Fibroblast of gingiva (primary cell): ENCODE data around the gene HEATR3.
A peak's percentile ranks its signal among the peaks of the same experiment; 100 is the strongest.

Source experiments
- DNase-seq: peaks from one replicate; pipeline ENCODE4 v3.0.0-alpha.2; 2011; ENCODE audit warnings: low read depth

HEATR3 gene

GRCh38 chr16:50065624-50066481 is at the start of gene HEATR3:
Gene HEATR3 (plus strand): TSS chr16:50065970. CDS start chr16:50066132, 162 bp downstream.
- DNase-seq = peak; percentile 92

GRCh38 chr16:50017553-50017952 is 48.2 kb upstream of the HEATR3 start:
- no peak for DNase-seq

GRCh38 chr16:50021544-50021943 is 44.2 kb upstream of the HEATR3 start:
- DNase-seq = no peak

GRCh38 chr16:50023641-50024040 is 42.1 kb upstream of the HEATR3 start:
- no peak for DNase-seq

GRCh38 chr16:50024207-50024606 is 41.6 kb upstream of the HEATR3 start:
- DNase-seq = no peak

GRCh38 chr16:50024684-50025536 is 40.9 kb upstream of the HEATR3 start, which contains the start of gene CNEP1R1:
Gene CNEP1R1 (plus strand): TSS chr16:50025225. CDS start chr16:50025316, 91 bp downstream.
- DNase-seq = peak; percentile 96

- no peak for DNase-seq
Observed at GRCh38 chr16:50025537-50025931, 40.2 kb upstream of the HEATR3 start.

GRCh38 chr16:50027829-50028228 is 37.9 kb upstream of the HEATR3 start:
- no peak for DNase-seq

- DNase-seq = no peak
Observed at GRCh38 chr16:50035468-50035992, 30.2 kb upstream of the HEATR3 start.

GRCh38 chr16:50036426-50036825 is 29.3 kb upstream of the HEATR3 start:
- DNase-seq = no peak

GRCh38 chr16:50037662-50038220 is 28.0 kb upstream of the HEATR3 start:
- peak; percentile 25 for DNase-seq

- DNase-seq = no peak
Observed at GRCh38 chr16:50038286-50038685, 27.5 kb upstream of the HEATR3 start.

- no peak for DNase-seq
Observed at GRCh38 chr16:50038756-50039529, 26.8 kb upstream of the HEATR3 start.

- peak; percentile 6 for DNase-seq
Observed at GRCh38 chr16:50040018-50040417, 25.8 kb upstream of the HEATR3 start.

GRCh38 chr16:50040710-50041109 is 25.1 kb upstream of the HEATR3 start:
- no peak for DNase-seq

GRCh38 chr16:50043358-50043757 is 22.4 kb upstream of the HEATR3 start:
- DNase-seq = no peak

- no peak for DNase-seq
Observed at GRCh38 chr16:50045412-50045811, 20.4 kb upstream of the HEATR3 start.

GRCh38 chr16:50046853-50047252 is 18.9 kb upstream of the HEATR3 start:
- no peak for DNase-seq

GRCh38 chr16:50047864-50048263 is 17.9 kb upstream of the HEATR3 start:
- DNase-seq = no peak

GRCh38 chr16:50050802-50051201 is 15.0 kb upstream of the HEATR3 start:
- peak; percentile 54 for DNase-seq

GRCh38 chr16:50056226-50056625 is 9.5 kb upstream of the HEATR3 start:
- no peak for DNase-seq
